Loucy (cell line): Measurements from ENCODE around the gene ALOX15.

ENCODE experiments used
- H2AFZ ChIP-seq: fragments of 200-600 bp; sonication (generic); 2 replicates; pipeline ENCODE4 v1.6.0; 2016; ENCODE audit warnings: antibody characterized with exemption, mild to moderate bottlenecking, low read length, moderate library complexity
- H3F3A ChIP-seq: fragments of 200-600 bp; 2 replicates; pipeline ENCODE4 v1.6.0; 2016; ENCODE audit warnings: antibody characterized with exemption, low read depth, mild to moderate bottlenecking
- H3K27me3 ChIP-seq: fragments of 200-600 bp; sonication (generic); 2 replicates; pipeline ENCODE4 v1.6.1; 2014; ENCODE audit warnings: low read length, mild to moderate bottlenecking; ENCODE audit not compliant: insufficient read depth, poor library complexity, severe bottlenecking
- H3K36me3 ChIP-seq: fragments of 200-600 bp; sonication (generic); 2 replicates; pipeline ENCODE4 v1.6.1; 2016; ENCODE audit warnings: low read length; ENCODE audit not compliant: insufficient read depth
- H3K4me1 ChIP-seq: fragments of 200-600 bp; sonication (generic); 2 replicates; pipeline ENCODE4 v1.5.1; 2014; ENCODE audit warnings: low read length, mild to moderate bottlenecking; ENCODE audit not compliant: insufficient read depth, poor library complexity, severe bottlenecking
- H3K4me2 ChIP-seq: fragments of 200-600 bp; sonication (generic); 2 replicates; pipeline ENCODE4 v1.6.0; 2014; ENCODE audit warnings: antibody characterized with exemption, low read length, low read depth, mild to moderate bottlenecking; ENCODE audit not compliant: poor library complexity, severe bottlenecking
- H3K4me3 ChIP-seq: fragments of 200-600 bp; sonication (generic); 2 replicates; pipeline ENCODE4 v1.5.1; 2014; ENCODE audit warnings: low read length, mild to moderate bottlenecking, mixed read lengths; ENCODE audit not compliant: poor library complexity, severe bottlenecking
- H3K79me2 ChIP-seq: fragments of 200-600 bp; sonication (generic); 2 replicates; pipeline ENCODE4 v1.6.1; 2014; ENCODE audit warnings: low read length; ENCODE audit not compliant: insufficient read depth
- H3K9ac ChIP-seq: fragments of 200-600 bp; sonication (generic); 2 replicates; pipeline ENCODE4 v1.6.0; 2014; ENCODE audit warnings: mild to moderate bottlenecking, low read depth, low read length, moderate library complexity; ENCODE audit not compliant: poor library complexity, severe bottlenecking
- H3K9me2 ChIP-seq: fragments of 200-600 bp; sonication (generic); replicated peaks from 2 replicates; pipeline ENCODE4 v1.6.1; 2016; ENCODE audit warnings: low read depth, low read length, mixed read lengths
- H3K9me3 ChIP-seq: fragments of 200-600 bp; sonication (generic); 2 replicates; pipeline ENCODE4 v1.6.1; 2014; ENCODE audit warnings: mild to moderate bottlenecking, antibody characterized with exemption, low read length, low read depth; ENCODE audit not compliant: insufficient read depth
- H4K20me1 ChIP-seq: fragments of 200-600 bp; sonication (generic); 2 replicates; pipeline ENCODE4 v1.6.0; 2014; ENCODE audit warnings: antibody characterized with exemption, low read length, mild to moderate bottlenecking; ENCODE audit not compliant: insufficient read depth, poor library complexity, severe bottlenecking
- EZH2phosphoT487 ChIP-seq: fragments of 200-600 bp; IDR thresholded peaks from 2 replicates; pipeline ENCODE4 v1.6.1; 2018; ENCODE audit warnings: antibody characterized with exemption, mild to moderate bottlenecking, moderate library complexity, borderline replicate concordance
- TF ChIP-seq, protein P1 (sequence below): fragments of 200-600 bp; sonication (generic); conservative IDR thresholded peaks from 2 replicates; pipeline ENCODE4 v1.5.1; 2014; ENCODE audit warnings: mild to moderate bottlenecking, antibody characterized with exemption, low read length

The ALOX15 gene

GRCh38 chr17:4633643-4634042 lies 7.8 kb downstream of the ALOX15 start:
- TF ChIP-seq, protein P1, sequence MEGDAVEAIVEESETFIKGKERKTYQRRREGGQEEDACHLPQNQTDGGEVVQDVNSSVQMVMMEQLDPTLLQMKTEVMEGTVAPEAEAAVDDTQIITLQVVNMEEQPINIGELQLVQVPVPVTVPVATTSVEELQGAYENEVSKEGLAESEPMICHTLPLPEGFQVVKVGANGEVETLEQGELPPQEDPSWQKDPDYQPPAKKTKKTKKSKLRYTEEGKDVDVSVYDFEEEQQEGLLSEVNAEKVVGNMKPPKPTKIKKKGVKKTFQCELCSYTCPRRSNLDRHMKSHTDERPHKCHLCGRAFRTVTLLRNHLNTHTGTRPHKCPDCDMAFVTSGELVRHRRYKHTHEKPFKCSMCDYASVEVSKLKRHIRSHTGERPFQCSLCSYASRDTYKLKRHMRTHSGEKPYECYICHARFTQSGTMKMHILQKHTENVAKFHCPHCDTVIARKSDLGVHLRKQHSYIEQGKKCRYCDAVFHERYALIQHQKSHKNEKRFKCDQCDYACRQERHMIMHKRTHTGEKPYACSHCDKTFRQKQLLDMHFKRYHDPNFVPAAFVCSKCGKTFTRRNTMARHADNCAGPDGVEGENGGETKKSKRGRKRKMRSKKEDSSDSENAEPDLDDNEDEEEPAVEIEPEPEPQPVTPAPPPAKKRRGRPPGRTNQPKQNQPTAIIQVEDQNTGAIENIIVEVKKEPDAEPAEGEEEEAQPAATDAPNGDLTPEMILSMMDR: no peak
- TF ChIP-seq EZH2phosphoT487: no peak

DNA sequence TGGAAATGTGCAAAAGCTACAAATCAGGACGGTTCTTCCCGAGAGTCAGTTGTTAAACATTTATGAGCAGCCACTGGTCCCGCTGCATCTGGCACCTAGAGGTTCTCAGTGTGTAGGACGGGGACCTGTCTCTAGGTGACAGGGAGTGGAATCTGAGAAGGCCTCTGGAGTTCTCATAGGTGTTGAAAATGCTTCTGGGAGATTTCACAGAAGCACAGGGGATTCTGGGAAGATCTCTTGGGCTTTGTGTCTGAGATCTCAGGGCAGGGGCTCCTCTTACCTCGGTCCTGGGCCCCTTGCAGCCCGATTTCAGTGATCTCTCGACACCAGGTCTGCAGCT lies 8.9 kb downstream of the ALOX15 start:
- Histone ChIP-seq H3K9ac (no peak overlapping the region), H3K36me3 (no peaks in the 10 kb centered on the region), H3K27me3 (no peaks in the 10 kb centered on the region), H3K4me1 (no peaks in the 10 kb centered on the region), H3K9me2 (no peaks in the 10 kb centered on the region), H3K79me2 (no peaks in the 10 kb centered on the region), H3K4me2 (no peak overlapping the region), H4K20me1 (no peaks in the 10 kb centered on the region), H2AFZ (no peak overlapping the region), H3F3A (no peaks in the 10 kb centered on the region), H3K4me3 (no peak overlapping the region), H3K9me3 (no peaks in the 10 kb centered on the region)
- TF ChIP-seq, protein P1: no peak
- TF ChIP-seq EZH2phosphoT487: no peak

More at GRCh38 chr17:4633643-4634042, 7.8 kb downstream of the ALOX15 start:
- H3K9me3 ChIP-seq: no peaks in the 10 kb centered on the region
- H3K36me3 ChIP-seq: no peaks in the 10 kb centered on the region
- no peak overlapping the region for H2AFZ ChIP-seq
- no peak overlapping the region for H3K4me3 ChIP-seq
- H3K9ac ChIP-seq: no peak overlapping the region
- no peaks in the 10 kb centered on the region for H4K20me1 ChIP-seq
- no peaks in the 10 kb centered on the region for H3K27me3 ChIP-seq
- no peak overlapping the region for H3K4me2 ChIP-seq
- no peaks in the 10 kb centered on the region for H3K4me1 ChIP-seq
- no peaks in the 10 kb centered on the region for H3K79me2 ChIP-seq
- no peaks in the 10 kb centered on the region for H3K9me2 ChIP-seq
- no peaks in the 10 kb centered on the region for H3F3A ChIP-seq

DNA sequence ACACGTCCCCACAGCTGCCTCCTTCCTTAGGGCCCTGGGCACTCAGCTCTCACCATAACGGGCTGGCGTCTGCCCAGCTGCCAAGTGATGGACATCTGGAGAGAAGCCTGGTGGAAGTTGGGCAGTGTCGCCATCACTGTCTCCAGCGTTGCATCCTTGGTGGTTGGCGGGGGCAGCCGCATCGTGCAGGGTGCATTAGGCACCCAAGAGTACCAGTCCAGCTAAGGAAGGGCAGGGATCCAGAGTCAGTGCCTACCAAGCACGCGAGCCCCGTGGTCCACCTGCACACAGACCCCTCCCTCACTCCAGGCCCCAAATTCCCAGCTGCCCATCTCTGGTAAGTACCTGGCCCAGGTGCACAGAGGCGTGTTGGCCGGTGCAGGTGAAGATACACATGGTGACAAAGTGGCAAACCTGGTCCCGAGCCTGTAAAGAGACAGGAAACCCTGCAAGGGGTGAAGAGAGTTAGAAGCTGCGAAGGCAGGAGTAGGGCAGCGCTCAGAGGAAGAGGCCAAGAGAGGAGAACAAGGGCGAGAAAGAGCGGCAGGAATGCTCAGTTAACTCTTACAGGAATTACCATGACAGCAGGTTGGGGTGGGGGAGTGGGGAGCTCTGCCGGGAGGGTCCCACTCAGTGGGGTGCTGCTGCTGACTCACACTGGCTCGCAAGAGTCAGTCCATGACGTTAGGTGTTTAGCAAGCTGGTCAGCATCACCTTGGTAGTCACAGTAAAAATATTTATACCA lies 9.5 kb downstream of the ALOX15 start:
- Histone ChIP-seq H3K4me2 (no peak overlapping the region), H3K9me2 (no peaks in the 10 kb centered on the region), H3K9me3 (no peaks in the 10 kb centered on the region), H3K4me3 (no peak overlapping the region), H3K36me3 (no peaks in the 10 kb centered on the region), H3K27me3 (no peaks in the 10 kb centered on the region), H2AFZ (no peak overlapping the region), H3K79me2 (no peaks in the 10 kb centered on the region), H3K4me1 (no peaks in the 10 kb centered on the region), H3K9ac (no peak overlapping the region), H3F3A (no peaks in the 10 kb centered on the region), H4K20me1 (no peaks in the 10 kb centered on the region)
- TF ChIP-seq EZH2phosphoT487: no peak
- TF ChIP-seq, protein P1: no peak
